ENCODE results near the gene GGTLC1. TPM values are rescaled to one million over a fixed set of nuclear protein-coding genes. Genes with fewer than 3 reads are reported as not detected.

The GGTLC1 gene
- total RNA-seq, 1 donor from 2014 or later, result 105 TPM

DNA sequence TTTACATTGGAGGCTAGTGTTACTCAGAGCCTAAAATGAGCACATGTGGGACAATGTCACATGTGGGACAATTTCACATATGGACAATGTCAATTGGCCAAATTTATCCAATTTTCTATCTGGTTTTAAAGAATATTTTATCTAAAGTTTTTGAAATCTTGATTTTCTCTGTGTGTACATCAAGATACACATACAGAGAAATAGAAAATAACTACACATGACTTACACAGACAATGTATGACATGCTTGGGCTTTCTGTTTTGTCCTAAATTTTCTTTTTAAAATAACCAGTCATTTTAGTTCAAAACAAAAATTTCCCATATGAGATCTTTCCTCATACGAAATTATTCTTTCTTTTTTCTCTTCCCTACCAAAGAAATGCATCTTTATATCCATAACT, 24.6 kb downstream of the GGTLC1 start:
- no peak for ATAC-seq
- no peaks in the 10 kb centered on the region for H3K36me3 ChIP-seq
- no peak overlapping the region for H3K27ac ChIP-seq
- intact Hi-C loops (cut with DNase I), result no loop called here
- no peaks in the 10 kb centered on the region for H3K27me3 ChIP-seq
- H3K4me1 ChIP-seq, result no peaks in the 10 kb centered on the region
- no peaks in the 10 kb centered on the region for H3K9me3 ChIP-seq
- H3K4me3 ChIP-seq, result no peak overlapping the region
- no peak for DNase-seq
- TF ChIP-seq, protein P1, sequence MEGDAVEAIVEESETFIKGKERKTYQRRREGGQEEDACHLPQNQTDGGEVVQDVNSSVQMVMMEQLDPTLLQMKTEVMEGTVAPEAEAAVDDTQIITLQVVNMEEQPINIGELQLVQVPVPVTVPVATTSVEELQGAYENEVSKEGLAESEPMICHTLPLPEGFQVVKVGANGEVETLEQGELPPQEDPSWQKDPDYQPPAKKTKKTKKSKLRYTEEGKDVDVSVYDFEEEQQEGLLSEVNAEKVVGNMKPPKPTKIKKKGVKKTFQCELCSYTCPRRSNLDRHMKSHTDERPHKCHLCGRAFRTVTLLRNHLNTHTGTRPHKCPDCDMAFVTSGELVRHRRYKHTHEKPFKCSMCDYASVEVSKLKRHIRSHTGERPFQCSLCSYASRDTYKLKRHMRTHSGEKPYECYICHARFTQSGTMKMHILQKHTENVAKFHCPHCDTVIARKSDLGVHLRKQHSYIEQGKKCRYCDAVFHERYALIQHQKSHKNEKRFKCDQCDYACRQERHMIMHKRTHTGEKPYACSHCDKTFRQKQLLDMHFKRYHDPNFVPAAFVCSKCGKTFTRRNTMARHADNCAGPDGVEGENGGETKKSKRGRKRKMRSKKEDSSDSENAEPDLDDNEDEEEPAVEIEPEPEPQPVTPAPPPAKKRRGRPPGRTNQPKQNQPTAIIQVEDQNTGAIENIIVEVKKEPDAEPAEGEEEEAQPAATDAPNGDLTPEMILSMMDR (IDR thresholded peaks at IDR 0.05), result no peak

DNA sequence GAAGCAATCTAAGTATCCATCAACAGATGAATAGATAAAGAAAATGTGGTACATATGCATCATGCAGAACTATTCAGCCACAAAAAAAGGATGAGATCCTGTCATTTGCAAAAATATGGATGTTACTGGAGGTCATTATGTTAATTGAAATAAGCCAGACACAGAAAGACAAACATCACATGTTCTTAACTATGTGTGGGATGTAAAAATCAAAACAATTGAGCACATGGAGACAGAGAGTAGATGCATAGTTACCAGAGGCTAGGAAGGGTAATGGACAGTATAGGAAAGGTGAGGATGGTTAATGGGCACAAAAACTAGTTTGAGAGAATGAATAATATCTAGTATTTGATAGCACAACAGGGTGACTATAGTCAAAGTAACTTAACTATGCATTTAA, 26.3 kb downstream of the GGTLC1 start:
- TF ChIP-seq, protein P1 (IDR thresholded peaks at IDR 0.05), result no peak
- Histone ChIP-seq H3K27me3 (no peaks in the 10 kb centered on the region), H3K27ac (no peak overlapping the region), H3K36me3 (no peaks in the 10 kb centered on the region), H3K9me3 (no peaks in the 10 kb centered on the region), H3K4me1 (no peaks in the 10 kb centered on the region), H3K4me3 (no peak overlapping the region)
- ATAC-seq, result no peak
- DNase-seq, result no peak
- intact Hi-C loops (cut with DNase I), result no loop called here

DNA sequence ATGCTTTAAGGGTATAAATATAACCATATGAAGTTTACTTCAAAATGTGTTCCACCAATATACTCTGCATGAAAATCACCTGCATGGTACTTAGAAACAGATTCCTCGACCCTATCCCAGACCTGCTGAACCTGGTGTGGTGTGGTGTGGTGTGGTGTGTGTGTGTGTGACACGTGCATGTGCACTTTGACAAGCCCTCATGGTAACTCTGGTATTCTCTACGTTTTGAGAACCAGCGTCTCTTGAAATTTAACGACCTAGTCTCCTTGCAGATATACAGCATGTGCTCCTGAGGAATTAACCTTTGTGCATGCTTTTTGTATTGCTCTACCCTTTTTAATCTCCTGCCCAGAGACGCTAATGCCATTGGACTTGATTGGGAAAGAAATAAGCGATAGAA, 29.5 kb downstream of the GGTLC1 start:
- TF ChIP-seq, protein P1 (IDR thresholded peaks at IDR 0.05), result no peak
- ATAC-seq, result no peak
- Histone ChIP-seq H3K4me3 (no peak overlapping the region), H3K9me3 (no peaks in the 10 kb centered on the region), H3K4me1 (no peaks in the 10 kb centered on the region), H3K27ac (no peak overlapping the region), H3K27me3 (no peaks in the 10 kb centered on the region), H3K36me3 (no peaks in the 10 kb centered on the region)
- DNase-seq, result no peak
- intact Hi-C loops (cut with DNase I), result no loop called here

DNA sequence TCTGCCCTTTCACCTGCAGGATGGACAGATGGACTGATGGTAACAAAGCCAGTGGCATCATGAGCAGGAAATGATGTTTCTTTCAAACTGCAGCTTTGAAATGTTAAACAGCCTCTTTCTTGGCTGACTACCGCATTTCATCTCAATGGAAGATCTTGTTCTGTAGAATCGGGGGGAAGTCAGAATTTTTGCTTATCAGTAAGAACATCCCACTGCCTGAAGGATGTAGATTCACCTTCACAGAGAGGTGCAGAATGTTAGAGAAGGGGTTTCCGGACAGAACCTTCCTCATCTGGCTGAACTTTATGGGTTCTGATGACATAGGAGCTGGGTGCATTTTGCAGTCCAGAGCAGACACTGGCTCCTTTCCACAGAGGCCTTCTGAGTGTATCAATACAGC, 32.7 kb downstream of the GGTLC1 start:
- ATAC-seq (no peak), DNase-seq (no peak)
- Histone ChIP-seq H3K27ac (no peak overlapping the region), H3K4me1 (no peaks in the 10 kb centered on the region), H3K27me3 (no peaks in the 10 kb centered on the region), H3K9me3 (no peaks in the 10 kb centered on the region), H3K36me3 (no peaks in the 10 kb centered on the region), H3K4me3 (no peak overlapping the region)
- TF ChIP-seq, protein P1 (IDR thresholded peaks at IDR 0.05), result no peak
- intact Hi-C loops (cut with DNase I), result no loop called here

DNA sequence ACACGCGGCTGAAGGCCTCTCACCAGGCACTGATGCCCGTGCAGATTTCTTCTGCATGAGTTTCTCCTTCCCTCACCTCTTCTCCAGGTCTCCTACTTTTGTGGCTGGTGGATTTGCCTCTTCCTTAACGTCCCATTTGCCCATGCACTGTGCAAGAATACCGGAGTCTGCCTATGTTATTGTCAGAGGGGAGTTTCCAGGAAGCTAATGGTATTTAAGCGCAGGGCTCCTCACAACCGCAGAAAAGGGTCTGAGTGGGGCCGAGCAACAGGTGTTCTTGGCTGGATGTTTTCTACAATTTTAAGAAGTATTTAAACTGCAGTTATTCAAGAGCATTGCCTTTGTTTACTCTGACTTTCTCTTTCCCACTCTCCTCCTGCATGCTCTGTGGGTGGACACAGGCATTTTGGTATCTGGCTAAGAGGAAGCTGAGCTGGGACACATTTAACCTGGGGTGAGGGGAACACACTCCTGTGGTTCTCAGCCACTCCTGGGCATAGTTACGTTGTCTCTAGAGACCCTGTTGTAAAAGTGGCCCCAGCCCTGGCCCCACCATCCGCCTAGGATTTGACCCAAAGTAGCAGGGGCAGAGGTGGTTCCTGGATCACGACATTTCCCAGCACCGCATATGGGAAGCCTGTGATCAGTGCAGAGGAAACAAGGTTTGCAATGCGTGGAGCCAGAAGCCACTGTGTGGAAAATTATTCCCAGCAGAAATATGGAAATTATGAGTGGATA, 34.4 kb downstream of the GGTLC1 start:
- no peaks in the 10 kb centered on the region for H3K36me3 ChIP-seq
- TF ChIP-seq, protein P1 (IDR thresholded peaks at IDR 0.05), result no peak
- no peaks in the 10 kb centered on the region for H3K27me3 ChIP-seq
- H3K9me3 ChIP-seq, result no peaks in the 10 kb centered on the region
- peak; percentile 38 for ATAC-seq
- no peak for DNase-seq
- no peaks in the 10 kb centered on the region for H3K4me1 ChIP-seq
- intact Hi-C loops (cut with DNase I), result no loop called here
- no peak overlapping the region for H3K27ac ChIP-seq
- no peak overlapping the region for H3K4me3 ChIP-seq

DNA sequence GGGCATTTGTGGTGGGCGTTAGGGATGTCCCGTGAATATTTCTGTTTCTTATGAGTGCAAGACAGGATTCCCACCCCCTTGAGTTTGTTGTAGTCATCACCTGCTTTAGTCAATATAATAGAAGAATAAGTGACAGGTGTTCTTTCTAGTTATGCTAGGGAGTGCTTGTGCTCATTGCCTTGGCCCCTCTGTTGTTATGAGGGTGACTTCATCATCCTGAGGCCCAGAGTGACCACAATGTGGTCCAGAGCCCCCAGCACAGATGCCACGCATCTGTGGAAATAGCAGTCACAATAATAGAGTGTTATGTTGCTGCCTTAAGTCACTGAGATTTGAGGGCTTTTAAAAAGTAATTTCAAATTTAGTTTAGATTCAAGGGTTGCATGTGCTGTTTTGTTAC, 42.4 kb downstream of the GGTLC1 start:
- ATAC-seq, result no peak
- TF ChIP-seq, protein P1 (IDR thresholded peaks at IDR 0.05), result no peak
- intact Hi-C loops (cut with DNase I), result no loop called here

More for the DNA sequence above, 42.4 kb downstream of the GGTLC1 start:
- Histone ChIP-seq H3K9me3 (no peaks in the 10 kb centered on the region), H3K4me1 (no peaks in the 10 kb centered on the region), H3K27ac (no peak overlapping the region), H3K4me3 (no peak overlapping the region), H3K36me3 (no peaks in the 10 kb centered on the region), H3K27me3 (no peaks in the 10 kb centered on the region)
- DNase-seq, result no peak
